Epithelial cell of proximal tubule (primary cell): ENCODE data around the gene NOTCH3. TPM values are rescaled to one million over a fixed set of nuclear protein-coding genes. Genes with fewer than 3 reads are reported as not detected.

Experiments used
- DNase-seq: peaks from one replicate; pipeline ENCODE4 v3.0.0-alpha.2; 2011; ENCODE audit warnings: low read depth
- H3K4me3 ChIP-seq: 2 replicates; pipeline ENCODE4 v1.5.1; 2011; ENCODE audit warnings: low read depth, mild to moderate bottlenecking, low read length
- total RNA-seq: library from RNA; depleted of rRNA; stranded (reverse); fragments of >200 nt; gene quantifications from 2 replicates; pipeline ENCODE4 v1.2.3, GENCODE V29; 2015
- TF ChIP-seq, protein P1 (sequence below): conservative IDR thresholded peaks from 2 replicates; pipeline ENCODE4 v1.5.1; 2012; ENCODE audit warnings: low read depth, mild to moderate bottlenecking, low read length

NOTCH3 gene
- 3.8 and 19.6 TPM in 2 replicates for total RNA-seq

DNA sequence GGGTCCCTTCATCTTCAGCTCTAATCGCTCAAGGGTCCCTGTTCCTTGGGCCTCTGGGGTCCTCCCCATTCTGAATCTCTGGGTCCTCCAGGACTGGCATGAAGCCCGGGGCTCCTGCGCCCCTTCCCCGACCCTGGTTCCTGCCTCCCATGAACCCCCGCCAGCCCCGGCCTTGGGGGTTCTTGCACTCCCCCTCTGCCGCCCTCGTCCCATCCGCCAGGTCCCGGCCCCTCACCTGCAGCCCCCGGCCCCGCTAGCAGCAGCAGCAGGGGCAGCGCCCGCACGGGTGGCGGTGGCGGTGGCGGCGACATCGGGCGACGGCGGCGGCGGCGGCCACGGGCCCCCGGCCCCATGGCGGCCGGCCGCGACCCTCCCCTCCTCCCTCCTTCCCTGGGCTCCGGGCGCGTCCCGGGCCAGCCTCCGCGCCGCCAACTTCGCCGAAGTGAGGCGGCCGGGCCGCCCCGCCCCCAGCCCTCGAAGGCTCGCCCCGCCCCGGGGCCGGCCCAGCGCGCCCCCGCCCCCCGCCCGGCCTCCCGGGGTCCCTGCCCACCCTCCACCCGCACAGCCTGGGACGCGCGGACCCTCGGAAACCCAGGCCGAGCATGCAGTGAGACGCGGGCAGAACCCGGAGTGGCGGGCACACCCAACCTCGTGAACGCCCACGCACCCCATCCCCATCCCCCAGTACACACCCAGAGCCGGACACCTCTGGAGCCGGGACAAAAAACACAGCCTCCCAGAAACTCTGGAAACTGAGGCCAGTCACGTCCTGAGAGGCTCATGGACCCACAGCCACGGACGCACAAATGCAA, at the start of gene NOTCH3:
Gene NOTCH3 (minus strand): TSS at position 443 of the 812 bp plus-strand sequence. CDS start 90 bp downstream, at position 353.
- no peak for DNase-seq
- H3K4me3 ChIP-seq = peak within 1 kb of the TSS; percentile 22
- TF ChIP-seq, protein P1, sequence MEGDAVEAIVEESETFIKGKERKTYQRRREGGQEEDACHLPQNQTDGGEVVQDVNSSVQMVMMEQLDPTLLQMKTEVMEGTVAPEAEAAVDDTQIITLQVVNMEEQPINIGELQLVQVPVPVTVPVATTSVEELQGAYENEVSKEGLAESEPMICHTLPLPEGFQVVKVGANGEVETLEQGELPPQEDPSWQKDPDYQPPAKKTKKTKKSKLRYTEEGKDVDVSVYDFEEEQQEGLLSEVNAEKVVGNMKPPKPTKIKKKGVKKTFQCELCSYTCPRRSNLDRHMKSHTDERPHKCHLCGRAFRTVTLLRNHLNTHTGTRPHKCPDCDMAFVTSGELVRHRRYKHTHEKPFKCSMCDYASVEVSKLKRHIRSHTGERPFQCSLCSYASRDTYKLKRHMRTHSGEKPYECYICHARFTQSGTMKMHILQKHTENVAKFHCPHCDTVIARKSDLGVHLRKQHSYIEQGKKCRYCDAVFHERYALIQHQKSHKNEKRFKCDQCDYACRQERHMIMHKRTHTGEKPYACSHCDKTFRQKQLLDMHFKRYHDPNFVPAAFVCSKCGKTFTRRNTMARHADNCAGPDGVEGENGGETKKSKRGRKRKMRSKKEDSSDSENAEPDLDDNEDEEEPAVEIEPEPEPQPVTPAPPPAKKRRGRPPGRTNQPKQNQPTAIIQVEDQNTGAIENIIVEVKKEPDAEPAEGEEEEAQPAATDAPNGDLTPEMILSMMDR = no peak

DNA sequence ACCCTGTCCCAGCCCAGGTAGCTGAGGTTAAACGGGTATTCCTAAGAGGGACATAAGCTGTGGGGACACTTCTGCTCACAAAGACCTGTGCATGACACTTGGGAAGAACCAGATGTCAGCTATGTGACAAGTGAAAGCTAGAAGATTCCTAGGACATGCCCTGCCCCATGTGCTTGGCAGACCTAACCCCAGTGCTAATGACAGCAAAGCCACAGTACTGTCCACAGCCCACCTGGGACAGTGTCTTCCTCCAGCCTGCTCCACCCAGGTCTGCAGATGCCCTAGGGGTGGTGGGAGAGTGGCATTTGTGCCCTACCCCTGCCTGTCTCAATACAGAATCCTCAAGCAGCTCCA, 49.8 kb upstream of the NOTCH3 start:
- no peak overlapping the region for H3K4me3 ChIP-seq
- TF ChIP-seq, protein P1 = no peak
- DNase-seq = no peak

DNA sequence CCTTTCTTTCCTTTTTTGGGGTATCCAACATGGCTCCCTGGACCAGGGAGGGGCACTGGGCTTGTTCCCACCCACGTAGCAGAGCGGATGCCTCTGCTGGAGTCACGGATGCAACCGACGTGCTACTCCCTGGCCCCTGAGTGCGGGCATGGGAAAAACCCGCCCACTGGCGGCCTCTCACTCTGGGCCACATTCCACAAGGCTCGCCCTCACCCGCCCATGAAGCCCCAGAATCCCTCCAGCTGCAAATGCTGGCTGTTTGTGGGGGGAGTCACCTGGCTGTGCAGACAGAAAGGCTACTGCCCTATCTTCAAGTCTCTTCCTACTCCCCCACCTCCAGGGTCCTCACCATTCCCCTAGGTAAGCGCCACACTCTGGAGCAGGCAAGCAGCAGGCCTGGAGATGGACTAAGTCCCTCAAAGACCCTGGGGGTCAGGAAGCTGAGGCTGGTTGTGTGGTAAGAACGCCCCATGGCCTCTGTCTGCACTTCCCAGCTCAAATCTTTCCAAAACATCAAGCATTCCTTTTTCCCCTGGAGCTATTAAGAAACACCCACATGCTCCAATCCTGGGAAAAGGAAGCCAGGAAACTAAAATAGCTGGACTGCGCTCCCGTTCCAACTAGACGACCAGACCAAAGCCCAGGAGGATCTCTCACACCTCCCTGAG, 49.3 kb upstream of the NOTCH3 start:
- DNase-seq = no peak
- TF ChIP-seq, protein P1 = no peak
- no peak overlapping the region for H3K4me3 ChIP-seq

DNA sequence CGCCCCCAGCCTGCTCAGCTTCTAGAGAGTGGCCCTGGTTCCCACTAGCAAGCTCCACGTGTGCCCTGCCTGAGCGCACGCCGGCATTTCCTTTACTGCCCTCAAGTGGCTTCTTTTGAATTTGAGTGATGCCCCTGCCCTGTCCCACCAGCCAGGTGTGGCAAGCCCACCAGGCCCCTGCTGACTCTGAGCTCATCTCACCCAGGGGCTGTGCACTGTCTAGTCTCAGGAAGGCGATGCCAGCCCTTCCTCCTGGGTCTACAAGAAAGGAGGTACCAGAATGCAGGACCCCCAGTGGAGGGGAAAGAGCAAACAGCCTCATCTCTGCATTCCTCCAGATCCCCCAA, 48.7 kb upstream of the NOTCH3 start:
- TF ChIP-seq, protein P1 = peak; percentile 18

DNA sequence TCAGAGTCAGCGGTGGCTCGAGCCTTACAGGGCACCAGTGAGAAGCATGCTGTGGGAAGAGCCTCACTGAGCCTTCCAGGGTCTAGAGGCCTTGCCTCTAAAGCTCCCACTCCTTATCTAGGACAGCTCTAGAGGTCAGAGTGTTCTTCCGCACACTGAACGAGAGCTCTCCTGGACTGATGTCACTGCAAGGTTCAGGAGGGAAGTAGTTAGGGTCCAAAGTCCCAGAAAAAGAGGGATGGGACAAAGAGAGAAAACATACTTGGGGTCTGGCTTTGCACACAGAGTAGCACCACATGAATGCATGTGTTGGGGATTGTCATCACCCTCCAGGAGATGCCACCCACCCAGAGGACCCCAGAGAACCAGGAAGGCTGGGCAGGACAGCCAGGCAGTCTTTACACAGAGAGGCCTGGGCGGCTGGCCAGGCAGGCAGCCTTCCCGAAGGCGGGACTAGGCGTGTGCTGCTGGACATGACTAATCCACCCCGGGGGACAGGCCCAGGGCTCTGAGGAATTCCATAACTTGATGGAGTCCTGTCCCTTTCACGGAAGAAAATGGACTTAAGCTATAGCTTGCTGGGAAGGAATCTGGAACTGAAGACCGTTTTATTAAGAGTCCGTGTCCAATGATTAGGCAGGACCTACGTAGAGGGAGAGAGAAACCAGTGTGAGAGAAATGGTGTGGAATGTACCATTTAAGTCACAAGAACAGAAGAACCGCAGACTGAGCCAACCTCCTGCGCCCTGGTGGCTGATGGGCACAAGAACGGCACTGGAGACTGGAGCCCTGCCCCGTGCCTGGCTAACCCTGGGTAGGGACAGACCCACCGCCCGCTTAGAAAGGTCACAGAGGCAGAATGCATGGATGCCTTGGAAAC, 48.1 kb upstream of the NOTCH3 start:
- no peak overlapping the region for H3K4me3 ChIP-seq
- no peak for DNase-seq
- TF ChIP-seq, protein P1 = no peak

More for the DNA sequence above, 48.7 kb upstream of the NOTCH3 start:
- no peak for DNase-seq
- H3K4me3 ChIP-seq = no peak overlapping the region

DNA sequence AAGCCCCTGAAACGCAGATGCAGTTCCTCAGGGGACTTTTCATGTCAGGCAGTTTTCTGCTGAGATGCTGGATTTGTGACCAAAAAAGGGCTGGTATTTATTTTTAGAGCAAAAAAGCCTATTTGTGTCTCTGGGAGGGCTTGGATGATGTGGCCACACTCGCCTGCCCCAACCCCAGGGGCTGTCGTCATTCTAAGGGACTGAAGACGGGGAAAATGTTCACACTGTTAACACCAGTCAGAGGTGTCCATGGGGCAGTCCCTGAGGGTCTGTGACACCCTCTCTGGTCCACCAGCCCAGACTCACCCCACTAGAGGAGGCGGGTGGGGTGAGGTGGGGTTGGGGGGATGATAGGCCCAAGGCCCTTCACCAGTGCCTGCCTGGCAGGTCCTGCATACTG, 47.3 kb upstream of the NOTCH3 start:
- no peak for DNase-seq
- TF ChIP-seq, protein P1 = no peak

More for the DNA sequence above, 47.3 kb upstream of the NOTCH3 start:
- H3K4me3 ChIP-seq = no peak overlapping the region
